ENCODE measurements around the gene MAMLD1. TPM values are rescaled to one million over a fixed set of nuclear protein-coding genes. Genes with fewer than 3 reads are reported as not detected.
"Not testable (repeated sequence)": the region's sequence is repeated elsewhere in the genome, so short reads cannot be mapped to it uniquely, and the experiment has no call there.

The MAMLD1 gene
- total and polyA plus RNA-seq, 2 donors (not counting 3 experiments of a cell fraction or from before 2014, with no cell fraction given) = 2.5 to 5.6 TPM

DNA sequence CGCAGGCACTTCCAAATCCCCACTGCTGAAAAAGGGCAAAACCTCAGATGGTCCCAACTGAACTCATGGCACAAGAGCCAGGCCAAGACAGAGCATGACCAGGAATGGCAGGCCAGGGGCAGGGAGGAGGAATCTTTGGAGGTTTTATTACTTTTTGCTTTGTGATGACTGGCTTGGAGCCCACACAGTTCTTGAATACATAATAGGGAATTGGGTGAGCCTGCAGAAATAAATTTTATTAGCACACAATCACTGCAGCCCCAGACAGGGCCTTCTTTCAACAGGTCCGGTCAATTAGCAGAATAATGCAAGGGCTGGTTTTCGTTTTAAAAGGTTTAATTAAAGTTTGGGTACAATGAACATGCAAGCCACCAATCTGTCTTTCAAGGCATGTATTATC, 23.4 kb upstream of the MAMLD1 start:
- Histone ChIP-seq H3K9me1 (replicated peaks; ENCODE audit: control insufficient read depth, extremely low read depth, insufficient read depth, low read length) (no peaks in the 10 kb centered on the region), H2AFZ (ENCODE audit: low read depth, low read length) (no peak overlapping the region), H3K36me3 (ENCODE audit: control insufficient read depth in 2 of 2, extremely low read depth in 1 of 2, insufficient read depth in 2 of 2, low read length in 2 of 2) (no peaks in the 10 kb centered on the region), H4K20me1 (replicated peaks; ENCODE audit: control insufficient read depth, extremely low read depth, insufficient read depth, low read length) (no peaks in the 10 kb centered on the region), H3K4me3 (replicated peaks in 1 of 3; ENCODE audit: insufficient read depth in 1 of 3, low read depth in 1 of 3, low read length in 3 of 3) (no peak overlapping the region), H3K4me2 (ENCODE audit: insufficient read depth, low read length) (no peak overlapping the region), H3K9me3 (replicated peaks; ENCODE audit: control insufficient read depth, insufficient read depth, low read length) (no peaks in the 10 kb centered on the region), H3K4me1 (ENCODE audit: control insufficient read depth, extremely low read depth, insufficient read depth, low read length) (no peaks in the 10 kb centered on the region), H3K9ac (replicated peaks; ENCODE audit: extremely low read depth, insufficient read depth, low read length) (no peak overlapping the region), H3K27ac (ENCODE audit: insufficient read depth, low read depth, low read length) (no peak overlapping the region), H3K27me3 (ENCODE audit: control insufficient read depth in 2 of 2, insufficient read depth in 2 of 2, low read length in 2 of 2) (no peaks in the 10 kb centered on the region), H3K79me2 (ENCODE audit: control insufficient read depth, insufficient read depth, low read length) (no peaks in the 10 kb centered on the region)
- POLR2A ChIA-PET = no interaction called here
- TF ChIP-seq POLR2AphosphoS5 (IDR thresholded peaks at IDR 0.05; ENCODE audit: insufficient read depth, low read depth, low read length) = no peak
- no peak for TF ChIP-seq FOS (IDR thresholded peaks at IDR 0.05; ENCODE audit: borderline replicate concordance, insufficient read depth, low read length)
- TF ChIP-seq, protein P1, sequence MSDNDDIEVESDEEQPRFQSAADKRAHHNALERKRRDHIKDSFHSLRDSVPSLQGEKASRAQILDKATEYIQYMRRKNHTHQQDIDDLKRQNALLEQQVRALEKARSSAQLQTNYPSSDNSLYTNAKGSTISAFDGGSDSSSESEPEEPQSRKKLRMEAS (IDR thresholded peaks at IDR 0.05; ENCODE audit: insufficient read depth, insufficient read length) = no peak
- TF ChIP-seq POLR2A (IDR thresholded peaks at IDR 0.05; ENCODE audit: low read depth, low read length) = no peak
- TF ChIP-seq, protein P2, sequence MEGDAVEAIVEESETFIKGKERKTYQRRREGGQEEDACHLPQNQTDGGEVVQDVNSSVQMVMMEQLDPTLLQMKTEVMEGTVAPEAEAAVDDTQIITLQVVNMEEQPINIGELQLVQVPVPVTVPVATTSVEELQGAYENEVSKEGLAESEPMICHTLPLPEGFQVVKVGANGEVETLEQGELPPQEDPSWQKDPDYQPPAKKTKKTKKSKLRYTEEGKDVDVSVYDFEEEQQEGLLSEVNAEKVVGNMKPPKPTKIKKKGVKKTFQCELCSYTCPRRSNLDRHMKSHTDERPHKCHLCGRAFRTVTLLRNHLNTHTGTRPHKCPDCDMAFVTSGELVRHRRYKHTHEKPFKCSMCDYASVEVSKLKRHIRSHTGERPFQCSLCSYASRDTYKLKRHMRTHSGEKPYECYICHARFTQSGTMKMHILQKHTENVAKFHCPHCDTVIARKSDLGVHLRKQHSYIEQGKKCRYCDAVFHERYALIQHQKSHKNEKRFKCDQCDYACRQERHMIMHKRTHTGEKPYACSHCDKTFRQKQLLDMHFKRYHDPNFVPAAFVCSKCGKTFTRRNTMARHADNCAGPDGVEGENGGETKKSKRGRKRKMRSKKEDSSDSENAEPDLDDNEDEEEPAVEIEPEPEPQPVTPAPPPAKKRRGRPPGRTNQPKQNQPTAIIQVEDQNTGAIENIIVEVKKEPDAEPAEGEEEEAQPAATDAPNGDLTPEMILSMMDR (IDR thresholded peaks at IDR 0.05; ENCODE audit: extremely low read depth in 1 of 2, insufficient read depth in 1 of 2, low read depth in 1 of 2, low read length in 2 of 2) = no peak
- TF ChIP-seq EZH2 (IDR thresholded peaks at IDR 0.05; ENCODE audit: borderline replicate concordance, low read depth, low read length, severe bottlenecking) = no peak
- no peak for TF ChIP-seq JUN (IDR thresholded peaks at IDR 0.05; ENCODE audit: borderline replicate concordance, insufficient read depth, insufficient read length, low read depth)
- TF ChIP-seq GATA2 (IDR thresholded peaks at IDR 0.05; ENCODE audit: insufficient read depth, insufficient read length, low read depth, low read length) = no peak
- BruUV-seq (replicated peaks) = no TSS peak
- intact Hi-C loops (cut with micrococcal nuclease) = no loop called here
- CTCF ChIA-PET = no interaction called here
- FAIRE-seq (no peak), DNase-seq (ENCODE audit: low read depth, low spot score) (no peak)
- dilution Hi-C loops (cut with MboI; ENCODE audit: extremely low pct_ligation_motif_present, low sequenced_read_pairs) = no loop called here

- BruUV-seq (replicated peaks); CTCF ChIA-PET; dilution Hi-C loops (cut with MboI; ENCODE audit: extremely low pct_ligation_motif_present, low sequenced_read_pairs); H3K9me1 ChIP-seq (replicated peaks; ENCODE audit: control insufficient read depth, extremely low read depth, insufficient read depth, low read length); FAIRE-seq; H3K4me1 ChIP-seq (ENCODE audit: control insufficient read depth, extremely low read depth, insufficient read depth, low read length); H4K20me1 ChIP-seq (replicated peaks; ENCODE audit: control insufficient read depth, extremely low read depth, insufficient read depth, low read length); H3K4me2 ChIP-seq (ENCODE audit: insufficient read depth, low read length); H3K36me3 ChIP-seq (ENCODE audit: control insufficient read depth in 2 of 2, extremely low read depth in 1 of 2, insufficient read depth in 2 of 2, low read length in 2 of 2); intact Hi-C loops (cut with micrococcal nuclease); DNase-seq (ENCODE audit: low read depth, low spot score); H3K4me3 ChIP-seq (replicated peaks in 1 of 3; ENCODE audit: insufficient read depth in 1 of 3, low read depth in 1 of 3, low read length in 3 of 3); H3K79me2 ChIP-seq (ENCODE audit: control insufficient read depth, insufficient read depth, low read length); H3K9me3 ChIP-seq (replicated peaks; ENCODE audit: control insufficient read depth, insufficient read depth, low read length); H2AFZ ChIP-seq (ENCODE audit: low read depth, low read length); H3K27ac ChIP-seq (ENCODE audit: insufficient read depth, low read depth, low read length); POLR2A ChIA-PET; H3K27me3 ChIP-seq (ENCODE audit: control insufficient read depth in 2 of 2, insufficient read depth in 2 of 2, low read length in 2 of 2); H3K9ac ChIP-seq (replicated peaks; ENCODE audit: extremely low read depth, insufficient read depth, low read length): not testable (repeated sequence)
Observed at GRCh38 chrX:150340326-150340725, 22.8 kb upstream of the MAMLD1 start.

Measured in endothelial cell of umbilical vein (primary cell).